PC-9 (cell line): ENCODE data around the gene HMCES.

ENCODE experiments used
- EZH2 ChIP-seq: fragments of 200-600 bp; sonication (generic); IDR thresholded peaks from 2 replicates; pipeline ENCODE4 v1.8.0; 2017; ENCODE audit warnings: antibody characterized with exemption, low read depth
- TF ChIP-seq, protein P1 (sequence below): fragments of 200-600 bp; sonication (generic); conservative IDR thresholded peaks from 2 replicates; pipeline ENCODE4 v1.6.1; 2017; ENCODE audit warnings: mixed run types, antibody characterized with exemption, mild to moderate bottlenecking, moderate library complexity

DNA sequence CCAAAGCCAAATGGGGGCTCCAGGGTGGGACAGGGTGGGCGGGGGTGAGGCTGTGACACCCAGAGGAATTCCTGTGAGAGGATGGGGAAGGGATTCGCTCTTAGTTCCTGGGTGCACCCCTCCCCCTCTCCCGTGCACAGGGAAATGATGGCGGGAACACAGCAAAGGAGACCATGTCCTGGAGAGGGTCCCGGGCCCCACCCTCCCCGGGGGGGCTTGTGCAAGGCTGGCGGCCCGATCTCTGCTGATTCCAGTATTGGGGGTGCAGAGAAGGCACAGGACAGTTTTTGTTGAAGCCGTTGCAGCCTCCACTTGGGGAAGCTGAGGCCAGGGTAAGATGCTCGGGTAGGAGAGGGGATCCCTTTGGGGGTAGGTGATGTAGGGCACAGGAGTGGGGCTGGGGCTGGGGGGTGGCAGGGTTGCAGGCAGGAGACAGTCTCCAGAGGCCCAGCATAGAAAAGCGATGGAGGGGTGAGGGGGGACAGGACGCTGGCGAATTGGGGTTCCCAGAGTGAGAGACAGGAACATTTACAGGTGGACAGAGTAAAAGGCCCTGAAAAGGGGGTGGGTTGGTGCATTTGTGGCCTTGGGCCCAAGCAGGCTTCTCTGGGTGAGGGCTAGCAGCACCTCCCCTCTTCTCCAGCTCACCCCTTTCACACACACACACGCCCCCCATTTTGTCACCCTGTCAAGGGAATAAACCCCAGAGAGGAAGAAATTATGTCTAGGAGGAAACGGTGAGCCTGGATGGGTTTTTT, 38.5 kb downstream of the HMCES start:
- TF ChIP-seq EZH2 = no peak
- TF ChIP-seq, protein P1, sequence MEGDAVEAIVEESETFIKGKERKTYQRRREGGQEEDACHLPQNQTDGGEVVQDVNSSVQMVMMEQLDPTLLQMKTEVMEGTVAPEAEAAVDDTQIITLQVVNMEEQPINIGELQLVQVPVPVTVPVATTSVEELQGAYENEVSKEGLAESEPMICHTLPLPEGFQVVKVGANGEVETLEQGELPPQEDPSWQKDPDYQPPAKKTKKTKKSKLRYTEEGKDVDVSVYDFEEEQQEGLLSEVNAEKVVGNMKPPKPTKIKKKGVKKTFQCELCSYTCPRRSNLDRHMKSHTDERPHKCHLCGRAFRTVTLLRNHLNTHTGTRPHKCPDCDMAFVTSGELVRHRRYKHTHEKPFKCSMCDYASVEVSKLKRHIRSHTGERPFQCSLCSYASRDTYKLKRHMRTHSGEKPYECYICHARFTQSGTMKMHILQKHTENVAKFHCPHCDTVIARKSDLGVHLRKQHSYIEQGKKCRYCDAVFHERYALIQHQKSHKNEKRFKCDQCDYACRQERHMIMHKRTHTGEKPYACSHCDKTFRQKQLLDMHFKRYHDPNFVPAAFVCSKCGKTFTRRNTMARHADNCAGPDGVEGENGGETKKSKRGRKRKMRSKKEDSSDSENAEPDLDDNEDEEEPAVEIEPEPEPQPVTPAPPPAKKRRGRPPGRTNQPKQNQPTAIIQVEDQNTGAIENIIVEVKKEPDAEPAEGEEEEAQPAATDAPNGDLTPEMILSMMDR = no peak
